Measurements from ENCODE around the gene PUS10. TPM values are rescaled to one million over a fixed set of nuclear protein-coding genes. Genes with fewer than 3 reads are reported as not detected.

Gene PUS10
- total and polyA plus RNA-seq, 2 of the 13 experiments (the other 11 are each of a cell fraction or from before 2014, with no cell fraction given) = 41.4 to 44.3 TPM

GRCh38 chr2:61011678-61012077 lies 6.4 kb downstream of the PUS10 start:
- DNase-seq (ENCODE audit: low spot score) (no peak), FAIRE-seq (no peak), ATAC-seq (no peak)
- H2AFZ ChIP-seq (ENCODE audit: low read length) = no peak overlapping the region
- H3K36me3 ChIP-seq (replicated peaks in 1 of 2; ENCODE audit: control insufficient read depth in 1 of 2, insufficient read depth in 2 of 2, low read length in 2 of 2) = peaks cover 2 to 46% of the 10 kb centered on the region in 2 experiments; a peak in 3 of 5 replicates
- no peak overlapping the region for H3K27ac ChIP-seq (ENCODE audit: extremely low read length, insufficient read depth, low read length)
- intact Hi-C loops (cut with micrococcal nuclease; ENCODE audit: unreplicated experiment) = loop anchor here (10.0 kb wide), 1 partner anchor 133 kb away; no protein-coding TSS in a partner anchor
- no peak overlapping the region for H3K4me2 ChIP-seq (ENCODE audit: low read depth, low read length)
- TF ChIP-seq CEBPG (CRISPR knock-in tag; IDR thresholded peaks at IDR 0.05) (0 out of 2 replicates have a peak, but pooled peaks have one; percentile 24), ZNF615 (CRISPR knock-in tag; IDR thresholded peaks at IDR 0.05; ENCODE audit: borderline replicate concordance) (no peak), ZNF660 (CRISPR knock-in tag; IDR thresholded peaks at IDR 0.05; ENCODE audit: borderline replicate concordance, low read depth) (no peak), KLF15 (CRISPR knock-in tag; IDR thresholded peaks at IDR 0.05; ENCODE audit: borderline replicate concordance) (no peak), ZNF350 (CRISPR knock-in tag; IDR thresholded peaks at IDR 0.05; ENCODE audit: borderline replicate concordance, low read depth) (no peak), TRIM22 (IDR thresholded peaks at IDR 0.05) (no peak), CEBPB (IDR thresholded peaks at IDR 0.05; ENCODE audit: borderline replicate concordance, low read depth, low read length) (peak; percentile 50; the same call in 1 of the 2 replicates), MTA1 (CRISPR knock-in tag; IDR thresholded peaks at IDR 0.05; ENCODE audit: borderline replicate concordance) (no peak), IKZF5 (CRISPR knock-in tag; IDR thresholded peaks at IDR 0.05) (no peak), GABPB1 (CRISPR knock-in tag; IDR thresholded peaks at IDR 0.05) (no peak), ZUFSP (CRISPR knock-in tag; IDR thresholded peaks at IDR 0.05; ENCODE audit: borderline replicate concordance) (no peak), XBP1 (CRISPR knock-in tag; IDR thresholded peaks at IDR 0.05) (no peak), ARHGAP35 (CRISPR knock-in tag; IDR thresholded peaks at IDR 0.05; ENCODE audit: borderline replicate concordance) (no peak)
- peaks cover 38% of the 10 kb centered on the region for H3K4me1 ChIP-seq (ENCODE audit: insufficient read depth, low read length)
- in situ Hi-C loops (cut with HindIII; ENCODE audit: extremely low pct_ligation_motif_present, low pct_unique_long_range_greater_than_20kb) = no loop called here
- no peaks in the 10 kb centered on the region; a peak in 1 of 5 replicates for H3K27me3 ChIP-seq (ENCODE audit: control insufficient read depth in 1 of 2, insufficient read depth in 2 of 2, low read length in 2 of 2)
- no peak overlapping the region for H3K4me3 ChIP-seq (replicated peaks in 1 of 3; ENCODE audit: insufficient read depth in 1 of 3, low read depth in 2 of 3, low read length in 3 of 3)
- H3K9me3 ChIP-seq (ENCODE audit: low read length) = no peaks in the 10 kb centered on the region
- ChIA-PET POLR2A (no interaction called here), CTCF (ENCODE audit: low intra/inter-chr PET ratio, low total read pairs) (no interaction called here)
- 98% methylated on average over 1 of the region's 1 CpG for WGBS (ENCODE audit: low lambda C conversion rate)
- 0 out of 2 replicates have a peak, but pooled peaks cover 3% of the 10 kb centered on the region for H4K20me1 ChIP-seq (ENCODE audit: insufficient read depth, low read length)
- H3K9ac ChIP-seq (ENCODE audit: insufficient read depth, low read depth, low read length) = no peak overlapping the region
- BruUV-seq (replicated peaks) = no TSS peak
- H3K79me2 ChIP-seq (ENCODE audit: insufficient read depth, low read length) = peaks cover 59% of the 10 kb centered on the region

Data from HepG2 (cell line).